Head of caudate nucleus (tissue), 42 donors: ENCODE measurements around the gene AUTS2.
A peak's percentile ranks its signal among the peaks of the same experiment; 100 is the strongest.

Experiments used
- DNase-seq, 42 donors: peaks; one replicate each; pipeline versions ENCODE4 v3.0.0 to v3.0.0-alpha.2; 2020 to 2021; ENCODE audit warnings: mixed read lengths in 7 of 42
- intact Hi-C: fragments of 100-400 bp; cut with DNase I; formaldehyde crosslinking; loops from one replicate; pipeline ENCODE4 v1.15.0; 2022

Gene AUTS2

DNA sequence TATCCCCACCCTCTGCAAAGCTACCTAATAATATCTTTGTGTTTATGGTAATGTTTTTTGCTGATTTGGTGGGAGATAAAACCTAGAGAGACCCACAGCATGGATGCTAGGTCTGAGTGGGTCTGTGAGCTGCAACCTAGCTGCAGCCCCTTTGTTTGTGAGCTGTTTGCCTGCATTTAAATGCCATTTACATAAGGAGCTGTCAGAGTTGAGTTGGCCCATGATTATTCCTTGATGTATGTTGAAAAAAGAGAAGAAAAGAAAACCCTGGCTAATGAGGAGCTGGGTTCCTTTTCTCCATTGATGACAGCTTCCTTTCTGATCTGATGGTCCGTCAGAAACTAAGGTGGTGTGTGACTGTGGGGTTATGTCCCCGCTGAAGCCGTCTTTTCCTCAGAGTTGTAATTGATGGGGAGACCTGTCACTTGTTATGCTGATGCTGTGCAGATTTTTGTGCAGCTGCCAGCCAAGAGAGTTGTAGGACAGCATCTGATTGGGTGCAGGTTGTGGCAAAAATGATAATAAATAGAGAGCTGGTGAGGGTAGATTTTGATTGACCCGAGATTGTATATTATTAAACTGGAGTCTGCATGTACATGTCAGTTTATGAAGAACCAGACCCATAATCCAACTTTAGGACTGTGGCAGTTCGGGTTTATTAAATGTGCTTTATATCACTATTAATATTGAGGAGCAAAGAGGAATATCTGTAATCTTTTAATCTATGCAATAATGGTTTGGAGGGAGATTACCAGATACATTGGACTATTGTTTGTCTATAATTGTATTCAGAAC lies 219.8 kb downstream of the AUTS2 start:
- no peak for DNase-seq
- intact Hi-C loops = no loop called here

DNA sequence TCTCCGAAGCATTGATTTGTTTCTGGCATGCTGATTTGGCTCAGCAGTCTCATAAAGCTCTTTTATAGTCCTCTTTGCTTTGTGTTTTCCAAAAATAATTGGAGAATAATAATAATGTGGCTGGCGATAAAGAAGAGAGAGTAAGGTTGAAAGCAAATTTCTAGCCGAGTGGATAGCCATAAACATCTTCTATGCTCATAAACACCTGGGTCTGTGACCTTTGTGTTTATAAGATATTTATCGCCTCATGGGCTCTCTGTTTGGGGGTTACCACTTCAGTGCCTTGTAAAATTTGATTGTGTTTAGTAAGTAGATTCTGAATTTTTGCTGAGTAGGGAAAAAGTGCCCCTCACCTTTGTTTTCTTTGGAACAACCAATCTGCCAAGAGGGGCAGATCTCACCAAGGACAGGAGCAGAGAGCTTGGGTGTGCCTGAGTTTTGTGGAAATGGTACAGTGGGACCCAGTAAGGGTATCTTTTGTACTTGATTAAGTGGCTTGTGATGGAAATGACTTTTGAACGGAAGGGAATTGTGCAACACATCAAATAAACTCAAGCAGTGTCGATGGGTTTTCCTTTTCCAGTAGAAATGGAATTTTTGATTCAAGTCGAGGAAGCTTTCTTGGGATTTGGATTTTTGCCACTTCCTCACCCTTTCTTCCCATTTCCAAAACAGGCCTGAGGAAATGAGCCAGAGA lies 220.5 kb downstream of the AUTS2 start:
- intact Hi-C loops = no loop called here
- no peak for DNase-seq

DNA sequence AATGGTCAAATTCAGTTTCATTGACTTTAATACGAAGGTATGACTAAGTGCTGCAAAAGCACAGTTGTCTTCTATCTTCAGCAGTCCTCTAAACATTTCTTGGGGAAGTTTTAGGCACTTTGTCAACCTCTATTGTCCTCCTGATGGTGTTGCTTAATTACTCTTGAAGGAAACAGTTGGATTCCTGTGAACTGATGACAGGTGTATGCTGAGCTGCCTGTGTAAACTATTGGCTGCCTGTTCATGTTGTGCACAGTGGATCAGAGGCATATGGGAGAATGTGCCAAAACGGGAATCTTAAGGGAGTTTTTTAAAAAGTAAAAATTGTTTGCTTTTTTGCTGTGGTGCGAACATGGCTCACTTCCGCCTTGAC lies 221.0 kb downstream of the AUTS2 start:
- no peak for DNase-seq
- intact Hi-C loops = no loop called here

DNA sequence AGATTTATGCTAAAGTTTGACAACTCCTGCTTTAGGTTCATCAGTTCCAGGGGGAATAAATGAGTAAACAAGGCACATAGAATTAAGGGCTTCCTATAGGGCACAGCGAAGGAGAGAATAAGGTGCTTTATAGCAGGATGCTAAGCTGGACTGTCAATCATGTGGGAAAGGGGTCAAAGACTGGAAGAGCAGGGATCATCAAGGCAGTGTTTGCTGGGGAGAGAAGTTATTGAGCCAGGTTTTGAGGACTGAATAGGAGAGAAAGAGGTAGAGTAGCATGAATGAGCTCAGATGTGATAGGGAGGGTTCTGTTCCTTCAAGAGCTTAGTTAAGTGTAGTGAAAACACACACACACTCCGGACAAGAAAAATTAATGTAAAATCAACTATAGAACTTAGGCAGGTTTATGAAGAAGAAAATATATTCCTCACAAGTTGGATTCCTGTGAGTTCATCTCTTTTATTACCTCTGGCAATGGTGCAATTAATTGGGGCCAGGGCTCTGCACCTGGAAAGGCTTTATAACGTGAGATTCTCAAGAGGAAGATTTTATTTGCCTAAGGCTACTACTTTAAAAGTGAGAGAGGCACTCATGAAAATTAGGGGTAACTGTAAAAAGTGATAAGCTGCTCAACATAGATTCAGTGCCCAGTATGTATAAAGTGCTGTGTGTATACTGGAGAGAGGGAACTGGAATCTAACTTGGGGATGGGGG lies 222.4 kb downstream of the AUTS2 start:
- DNase-seq = no peak
- intact Hi-C loops = no loop called here

DNA sequence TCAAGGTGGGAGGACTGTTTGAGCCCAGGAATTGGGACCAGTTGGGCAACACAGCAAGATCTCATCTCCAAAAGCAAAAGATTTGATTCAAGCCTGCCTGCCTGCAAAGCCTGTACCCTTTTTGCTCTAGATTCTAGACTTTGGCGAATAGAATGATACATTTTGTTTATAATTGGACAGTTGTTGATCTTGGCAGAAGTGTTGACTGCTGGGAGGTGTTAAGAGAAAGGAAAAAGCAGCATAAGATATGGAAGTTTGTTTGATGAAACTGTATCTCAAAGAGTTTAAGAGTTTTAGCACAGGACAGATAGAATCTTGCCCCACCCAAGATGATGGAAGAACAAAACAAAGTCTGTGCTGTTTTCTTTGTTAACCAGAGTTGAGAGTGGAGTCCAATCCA lies 224.1 kb downstream of the AUTS2 start:
- DNase-seq = no peak
- intact Hi-C loops = no loop called here

DNA sequence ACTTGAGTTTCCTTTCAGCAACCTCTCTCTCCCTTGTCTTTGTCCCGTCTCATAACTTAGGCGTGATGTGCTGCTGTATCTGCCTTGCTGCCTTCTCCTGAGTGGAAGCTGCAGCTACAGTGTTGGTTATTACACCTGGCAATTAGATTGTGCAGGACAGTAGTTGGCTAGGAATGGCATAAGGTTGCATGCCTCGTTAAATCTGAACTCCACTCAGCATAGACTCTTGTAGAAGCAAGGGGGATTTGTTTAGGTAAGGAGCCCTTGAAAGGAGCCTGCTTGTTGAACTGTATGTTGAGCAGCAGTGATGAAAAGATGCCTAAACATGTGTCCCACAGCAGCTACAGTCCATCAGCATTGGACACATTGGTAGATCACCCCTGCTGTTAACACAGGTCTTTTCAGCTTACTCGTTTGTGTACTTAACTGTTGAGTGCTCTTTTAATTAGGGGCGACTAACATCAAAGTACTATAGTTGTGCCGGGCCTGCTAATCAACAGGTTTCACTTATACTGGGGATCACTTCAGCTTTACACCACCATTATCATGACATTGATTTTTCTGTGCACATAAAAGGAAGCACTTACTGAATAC lies 225.0 kb downstream of the AUTS2 start:
- DNase-seq = no peak
- intact Hi-C loops = no loop called here

DNA sequence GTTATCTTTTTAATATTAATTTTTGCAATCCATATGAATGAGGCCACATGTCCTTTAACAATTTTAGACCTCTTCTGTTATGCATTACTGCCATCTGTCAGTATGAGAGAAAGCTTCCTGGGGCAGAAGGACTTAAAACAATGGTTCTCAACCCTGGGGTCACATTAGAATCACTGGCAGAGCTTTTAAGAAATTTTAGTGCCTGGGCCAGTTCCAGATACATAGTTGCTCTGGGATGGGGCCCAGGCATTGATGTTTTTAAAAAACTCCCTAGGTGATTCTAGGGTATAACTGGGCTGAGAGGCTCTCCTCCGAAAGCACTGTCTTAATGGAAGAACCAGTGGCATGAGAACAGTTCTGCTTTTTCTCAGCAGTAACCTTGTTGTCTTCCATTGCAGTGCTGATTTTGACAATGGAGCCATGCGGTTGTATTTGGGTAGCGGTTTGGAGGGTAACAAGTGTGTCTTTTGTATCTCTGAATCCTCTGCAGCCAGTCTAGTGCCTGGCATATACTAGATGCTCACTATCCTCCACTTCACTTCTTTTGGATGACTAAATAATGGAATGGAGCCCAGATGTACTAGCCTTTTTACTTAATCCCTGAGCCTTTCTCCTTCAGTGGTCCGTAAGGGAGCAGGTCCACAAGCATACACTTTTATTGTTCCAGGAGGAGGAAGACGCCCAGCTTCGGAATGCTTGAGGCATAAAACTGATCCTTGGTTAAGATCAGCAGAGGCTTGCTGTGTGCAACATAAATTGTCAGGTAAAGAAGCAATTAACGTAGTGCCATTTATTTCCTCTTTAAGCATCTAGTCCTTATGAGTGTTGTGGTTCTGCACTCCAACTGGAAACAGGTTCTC lies 227.1 kb downstream of the AUTS2 start:
- intact Hi-C loops = no loop called here
- no peak for DNase-seq

DNA sequence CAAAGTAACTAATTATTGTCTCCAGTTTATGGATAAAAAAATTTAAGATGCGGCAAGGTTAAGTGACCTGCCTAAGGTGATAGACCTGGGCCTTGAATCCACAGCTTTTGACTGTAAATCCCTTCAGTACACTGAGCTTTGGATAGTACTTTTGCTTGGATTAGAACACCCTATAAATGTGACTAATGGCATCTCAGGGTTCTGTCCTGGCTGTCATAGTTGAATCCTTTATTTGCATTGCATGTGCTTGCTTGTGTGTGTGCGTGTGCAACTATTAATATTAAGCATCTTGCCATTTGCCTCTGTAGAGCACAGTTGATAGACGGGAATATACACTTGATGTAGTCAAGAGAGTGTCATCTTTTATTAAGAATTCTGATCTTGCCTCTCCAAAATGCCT lies 228.0 kb downstream of the AUTS2 start:
- DNase-seq = no peak
- intact Hi-C loops = no loop called here

DNA sequence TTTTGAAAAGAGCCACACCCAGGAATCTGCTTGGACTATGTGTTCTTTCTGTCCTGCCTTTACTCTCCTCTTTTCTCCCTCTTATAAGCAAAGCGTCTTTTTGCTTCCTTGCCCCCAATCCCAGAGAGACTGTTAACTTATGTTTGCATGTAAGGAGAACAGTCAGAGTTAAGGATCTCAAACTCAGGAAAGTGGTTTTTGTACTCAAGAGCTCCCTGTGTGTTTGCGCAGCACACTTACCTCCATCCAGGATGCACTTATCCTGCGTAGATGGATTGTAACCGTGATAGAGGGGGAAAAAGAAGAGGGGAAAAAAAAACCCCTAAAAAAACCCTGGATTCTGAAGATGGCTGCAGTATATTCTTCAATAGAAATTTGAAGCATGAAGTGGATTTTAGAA lies 228.9 kb downstream of the AUTS2 start:
- intact Hi-C loops = no loop called here
- no peak for DNase-seq

DNA sequence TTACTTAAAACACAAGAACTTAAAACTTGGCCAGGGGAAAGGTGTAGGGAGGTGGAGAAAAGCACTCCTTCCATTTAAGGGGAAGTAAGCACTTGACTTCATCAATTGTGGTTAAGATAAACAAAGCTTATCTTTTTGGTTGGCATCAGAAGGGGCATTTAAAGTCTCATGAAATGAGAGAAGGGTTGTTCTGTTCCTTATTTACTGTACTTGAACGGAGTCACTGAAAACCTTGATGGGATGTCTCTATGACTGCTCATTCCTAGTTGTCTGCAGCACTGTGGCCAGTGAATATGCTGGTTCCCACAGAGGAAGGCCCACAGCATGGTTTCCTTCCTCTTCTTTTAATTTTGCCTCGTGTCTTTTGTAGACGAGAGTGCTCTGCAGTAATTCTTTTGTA lies 229.3 kb downstream of the AUTS2 start:
- no peak for DNase-seq

DNA sequence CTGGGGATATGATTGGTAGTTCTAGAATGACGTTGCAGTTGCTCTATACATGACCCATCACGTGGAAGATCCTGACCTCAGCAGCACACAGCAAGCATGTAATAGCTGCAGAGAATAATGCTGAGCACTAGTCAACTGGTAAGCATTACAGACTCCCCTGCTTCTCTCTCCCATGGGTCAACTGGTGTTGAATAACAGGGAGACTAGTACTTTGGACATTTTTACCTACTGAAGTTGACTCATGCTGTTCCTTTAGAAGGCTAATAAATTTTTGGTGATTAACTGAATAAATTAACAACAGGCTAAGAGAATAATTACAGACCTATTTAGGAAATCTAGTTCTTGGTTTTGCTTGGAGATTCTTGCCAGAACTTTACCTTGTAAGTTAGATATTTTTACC lies 234.1 kb downstream of the AUTS2 start:
- peak in 1 of 42 donors; percentile 17 for DNase-seq

More for the DNA sequence above, 229.3 kb downstream of the AUTS2 start:
- intact Hi-C loops = no loop called here

DNA sequence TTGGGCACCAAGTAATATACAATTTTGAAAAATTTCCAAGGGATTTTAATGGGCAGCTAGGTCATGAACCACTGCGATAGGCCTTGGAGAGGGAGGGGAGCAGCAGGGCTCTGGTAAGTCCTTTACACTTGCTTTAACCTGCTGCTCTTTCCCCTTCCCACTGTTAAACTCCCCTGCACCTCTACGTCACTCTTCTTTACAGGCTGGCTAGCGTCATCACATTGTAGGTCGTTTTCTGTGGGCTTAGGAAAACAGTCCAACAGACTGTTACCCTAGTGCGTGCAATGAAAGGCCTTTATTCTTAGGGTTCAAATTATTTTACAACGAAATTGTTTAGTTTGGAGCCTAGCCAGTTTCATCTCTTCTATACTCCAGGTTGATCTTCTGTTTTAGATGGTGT lies 235.7 kb downstream of the AUTS2 start:
- intact Hi-C loops = no loop called here
- peak in 1 of 42 donors; percentile 9 for DNase-seq

More for the DNA sequence above, 234.1 kb downstream of the AUTS2 start:
- intact Hi-C loops = no loop called here

DNA sequence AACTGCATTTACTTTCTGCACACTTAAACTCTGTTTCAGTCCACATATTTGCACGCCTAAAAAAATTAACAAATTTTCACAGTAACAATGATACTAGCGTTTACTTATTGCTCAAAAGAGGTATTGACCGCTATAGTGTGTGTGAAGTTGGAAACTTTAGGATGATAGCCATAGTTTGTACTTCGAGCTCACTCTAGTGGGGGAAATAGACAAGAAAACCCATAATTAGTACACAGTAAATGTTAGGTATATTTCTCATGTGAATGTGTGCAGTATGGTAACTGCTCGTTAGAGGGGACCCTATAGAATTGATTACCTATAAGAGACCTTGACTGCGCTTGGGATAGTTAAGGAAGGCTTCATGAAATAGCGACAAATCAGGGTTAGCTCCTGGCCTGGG lies 238.4 kb downstream of the AUTS2 start:
- DNase-seq = no peak
- intact Hi-C loops = no loop called here

DNA sequence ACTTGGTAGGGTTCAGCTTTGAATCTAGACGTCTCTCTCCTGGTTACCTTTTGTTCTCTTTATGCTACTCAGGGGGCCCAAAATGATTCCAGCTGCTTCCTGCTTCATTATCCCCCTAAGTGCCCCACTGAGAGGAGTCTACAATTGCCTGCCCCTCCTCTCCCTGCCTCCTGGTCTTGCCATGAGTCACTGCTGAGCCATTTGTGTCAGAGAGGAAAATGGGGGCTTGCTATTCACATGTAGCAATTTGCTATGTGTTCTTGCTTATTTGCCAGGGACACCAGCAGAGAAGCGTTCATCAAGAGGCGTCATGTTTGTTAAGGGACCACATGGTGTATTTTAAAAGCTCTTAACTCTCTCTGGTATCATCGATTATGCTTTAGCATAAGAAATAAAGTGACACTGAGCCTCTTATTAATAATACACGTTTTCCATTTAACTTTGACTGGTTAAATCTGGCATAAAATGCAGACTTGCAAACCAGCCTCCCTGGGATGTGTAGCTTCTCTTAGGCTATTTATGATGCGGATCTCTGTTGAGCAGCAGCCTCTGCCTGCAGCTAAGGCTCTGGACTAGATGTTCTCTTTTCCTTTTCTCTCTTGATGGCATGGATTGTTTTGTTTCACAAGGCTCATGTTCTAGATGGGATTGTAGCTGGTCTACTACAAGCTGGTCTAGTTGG lies 239.3 kb downstream of the AUTS2 start:
- intact Hi-C loops = no loop called here

DNA sequence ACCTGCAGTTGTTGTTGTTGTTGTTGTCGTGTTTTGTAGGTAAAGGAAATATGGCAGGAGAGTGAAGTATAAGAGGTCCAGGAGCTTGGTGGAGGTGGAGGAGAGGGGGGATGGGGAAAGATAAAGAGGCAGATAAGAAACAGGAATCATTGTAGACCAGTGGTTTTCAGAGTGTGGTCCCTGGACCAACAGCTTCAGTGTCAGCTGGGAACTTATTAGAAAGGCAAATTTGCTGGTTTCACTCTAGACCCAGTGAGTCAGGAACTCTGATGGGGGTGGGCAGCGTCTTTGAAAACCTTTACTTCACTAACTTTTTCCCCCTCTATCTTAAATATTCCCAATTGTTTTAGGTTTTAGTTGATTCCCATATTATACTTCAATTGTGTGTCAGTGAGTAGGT lies 241.5 kb downstream of the AUTS2 start:
- intact Hi-C loops = no loop called here
- peak in 1 of 42 donors; percentile 40 for DNase-seq

More for the DNA sequence above, 239.3 kb downstream of the AUTS2 start:
- peak in 1 of 42 donors; percentile 33 for DNase-seq

DNA sequence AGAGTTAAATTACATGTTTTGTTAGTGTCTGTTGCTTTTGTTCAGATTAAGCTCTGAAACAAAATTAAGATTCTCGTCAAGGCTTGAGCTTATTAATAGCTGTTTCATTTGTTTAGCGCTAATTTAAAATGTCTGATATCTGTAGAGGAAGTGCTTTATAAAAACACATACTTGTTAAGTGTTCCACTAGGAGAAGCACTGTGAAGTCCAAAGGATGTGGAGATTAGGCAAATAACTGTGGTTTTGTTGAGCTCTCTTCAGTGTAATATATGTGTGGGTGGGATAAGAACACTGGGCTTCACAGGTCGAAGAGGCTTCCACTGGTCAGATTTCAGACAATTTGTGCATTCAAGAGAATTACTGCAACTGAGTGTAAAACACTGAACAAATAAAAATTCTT lies 242.0 kb downstream of the AUTS2 start:
- peak in 1 of 42 donors; percentile 13 for DNase-seq
- intact Hi-C loops = no loop called here

DNA sequence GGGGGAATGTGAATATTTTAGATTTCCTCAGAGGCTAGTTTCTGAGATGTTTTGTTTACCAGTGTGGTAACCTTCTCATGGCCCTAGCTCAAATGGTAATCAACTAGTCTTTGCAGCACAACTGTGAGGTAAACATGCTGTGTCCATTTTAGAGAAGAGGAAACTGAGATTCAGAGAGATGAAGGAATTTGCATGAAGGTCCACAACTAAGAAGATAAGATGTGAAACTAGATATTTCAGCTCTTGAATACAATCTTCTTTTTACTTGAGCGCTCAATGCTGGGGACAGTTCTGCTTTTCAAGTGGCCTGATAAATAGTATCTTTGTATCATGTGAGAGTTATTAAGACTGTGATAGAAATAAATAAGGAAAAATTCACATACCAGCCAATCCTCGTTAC lies 245.4 kb downstream of the AUTS2 start:
- no peak for DNase-seq

DNA sequence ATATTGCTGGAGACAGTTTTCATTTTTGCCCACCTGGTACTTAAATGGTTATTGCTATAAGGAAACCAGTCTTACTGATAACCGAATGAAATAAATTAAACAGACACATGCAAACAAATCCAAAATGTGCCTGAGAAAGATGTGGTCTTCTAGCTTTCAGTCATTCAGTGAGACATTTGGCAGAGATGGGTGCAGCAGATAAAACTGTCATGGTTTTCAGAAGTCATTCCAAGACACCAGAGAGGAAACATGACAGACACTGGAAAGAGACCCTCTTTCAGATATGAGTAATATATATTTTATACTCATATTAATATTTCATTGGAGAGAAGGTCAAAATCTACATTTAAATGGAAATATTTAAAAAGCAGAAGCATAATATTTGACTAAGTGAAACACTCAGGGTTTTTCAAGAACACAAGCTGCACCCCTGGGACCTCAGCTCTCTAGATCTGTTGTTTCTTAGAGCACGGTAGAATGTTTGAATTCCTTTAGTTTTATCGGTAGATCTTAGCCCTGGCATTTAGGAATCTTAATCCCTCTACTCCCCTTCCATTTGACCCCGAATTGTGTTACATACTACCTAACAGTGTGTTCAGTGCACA lies 246.1 kb downstream of the AUTS2 start:
- intact Hi-C loops = no loop called here
- no peak for DNase-seq

More for the DNA sequence above, 245.4 kb downstream of the AUTS2 start:
- intact Hi-C loops = no loop called here
